Breast epithelium (tissue), 3 donors: Measurements from ENCODE around the gene C1QC.

Source experiments
- POLR2A ChIP-seq: fragments of 450-650 bp; IDR thresholded peaks from one replicate; pipeline ENCODE4 v1.6.1; 2016; ENCODE audit warnings: antibody characterized with exemption, mild to moderate bottlenecking, moderate library complexity
- TF ChIP-seq, protein P1 (sequence below), 3 donors: fragments of 450-650 bp; IDR thresholded peaks; one replicate each; pipeline ENCODE4 v1.5.1; 2016 to 2017; ENCODE audit warnings: antibody characterized with exemption in 3 of 3, mild to moderate bottlenecking in 3 of 3, moderate library complexity in 3 of 3

DNA sequence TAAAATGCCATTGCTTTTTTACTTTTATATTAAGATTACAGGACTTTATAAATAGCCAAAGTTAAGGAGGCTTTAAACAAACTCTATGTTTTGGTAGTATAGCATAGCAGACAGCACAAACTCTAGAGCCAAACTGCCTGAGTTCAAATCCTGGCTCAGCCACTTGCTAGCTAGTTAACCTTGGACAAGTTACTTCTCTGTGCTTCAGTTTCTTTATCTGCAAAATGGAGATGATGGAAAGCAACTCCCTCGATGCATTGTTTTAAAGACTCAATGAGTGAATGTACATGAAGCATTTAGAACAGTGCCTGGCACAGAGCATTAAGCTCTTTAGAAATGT, 30.9 kb downstream of the C1QC start:
- TF ChIP-seq POLR2A = no peak
- TF ChIP-seq, protein P1, sequence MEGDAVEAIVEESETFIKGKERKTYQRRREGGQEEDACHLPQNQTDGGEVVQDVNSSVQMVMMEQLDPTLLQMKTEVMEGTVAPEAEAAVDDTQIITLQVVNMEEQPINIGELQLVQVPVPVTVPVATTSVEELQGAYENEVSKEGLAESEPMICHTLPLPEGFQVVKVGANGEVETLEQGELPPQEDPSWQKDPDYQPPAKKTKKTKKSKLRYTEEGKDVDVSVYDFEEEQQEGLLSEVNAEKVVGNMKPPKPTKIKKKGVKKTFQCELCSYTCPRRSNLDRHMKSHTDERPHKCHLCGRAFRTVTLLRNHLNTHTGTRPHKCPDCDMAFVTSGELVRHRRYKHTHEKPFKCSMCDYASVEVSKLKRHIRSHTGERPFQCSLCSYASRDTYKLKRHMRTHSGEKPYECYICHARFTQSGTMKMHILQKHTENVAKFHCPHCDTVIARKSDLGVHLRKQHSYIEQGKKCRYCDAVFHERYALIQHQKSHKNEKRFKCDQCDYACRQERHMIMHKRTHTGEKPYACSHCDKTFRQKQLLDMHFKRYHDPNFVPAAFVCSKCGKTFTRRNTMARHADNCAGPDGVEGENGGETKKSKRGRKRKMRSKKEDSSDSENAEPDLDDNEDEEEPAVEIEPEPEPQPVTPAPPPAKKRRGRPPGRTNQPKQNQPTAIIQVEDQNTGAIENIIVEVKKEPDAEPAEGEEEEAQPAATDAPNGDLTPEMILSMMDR (IDR thresholded peaks at IDR 0.05) = no peak
